PC-3 (cell line): ENCODE data around the gene RAX.

ENCODE experiments used
- CTCF ChIP-seq: fragments of 300-600 bp; sonication (generic); conservative IDR thresholded peaks from 2 replicates; pipeline ENCODE4 v1.5.1; 2017; ENCODE audit warnings: antibody characterized with exemption, low read depth, mild to moderate bottlenecking, low read length
- EZH2phosphoT487 ChIP-seq: fragments of 300-600 bp; sonication (generic); IDR thresholded peaks from 2 replicates; pipeline ENCODE4 v1.6.1; 2018; ENCODE audit warnings: mild to moderate bottlenecking, antibody characterized with exemption, low read length, borderline replicate concordance

- TF ChIP-seq CTCF = no peak
- no peak for TF ChIP-seq EZH2phosphoT487
Measured at GRCh38 chr18:59264651-59265245, 8.5 kb downstream of the RAX start.
